PFSK-1 (cell line): ENCODE results near the gene ARRDC2.

Experiments
- FOXP2 ChIP-seq: optimal IDR thresholded peaks from 2 replicates; pipeline ENCODE3; 2011; ENCODE audit warnings: borderline replicate concordance, control low read depth, inconsistent platforms; ENCODE audit not compliant: insufficient read depth; ENCODE audit errors: extremely low read length, extremely low read depth
- POLR2AphosphoS5 ChIP-seq: IDR thresholded peaks from 2 replicates; pipeline ENCODE4 v1.6.1; 2012; ENCODE audit warnings: low read depth, mild to moderate bottlenecking, control low read depth, low read length, moderate library complexity
- SIN3A ChIP-seq: IDR thresholded peaks from 2 replicates; pipeline ENCODE4 v1.6.1; 2012; ENCODE audit warnings: mild to moderate bottlenecking, low read length, moderate library complexity, borderline replicate concordance; ENCODE audit not compliant: insufficient read depth
- TAF1 ChIP-seq: IDR thresholded peaks from 2 replicates; pipeline ENCODE4 v1.6.1; 2012; ENCODE audit warnings: low read length, control low read depth, borderline replicate concordance; ENCODE audit not compliant: insufficient read depth
- TF ChIP-seq, protein P1 (sequence below), 2 experiments: IDR thresholded peaks; 2 replicates each; pipeline versions ENCODE4 v1.6.1 to v1.8.0; 2011 to 2012; ENCODE audit warnings: low read depth in 2 of 2, low read length in 2 of 2, control low read depth in 1 of 2, inconsistent platforms in 1 of 2, mild to moderate bottlenecking in 1 of 2, moderate library complexity in 1 of 2; ENCODE audit not compliant: insufficient read depth in 1 of 2

DNA sequence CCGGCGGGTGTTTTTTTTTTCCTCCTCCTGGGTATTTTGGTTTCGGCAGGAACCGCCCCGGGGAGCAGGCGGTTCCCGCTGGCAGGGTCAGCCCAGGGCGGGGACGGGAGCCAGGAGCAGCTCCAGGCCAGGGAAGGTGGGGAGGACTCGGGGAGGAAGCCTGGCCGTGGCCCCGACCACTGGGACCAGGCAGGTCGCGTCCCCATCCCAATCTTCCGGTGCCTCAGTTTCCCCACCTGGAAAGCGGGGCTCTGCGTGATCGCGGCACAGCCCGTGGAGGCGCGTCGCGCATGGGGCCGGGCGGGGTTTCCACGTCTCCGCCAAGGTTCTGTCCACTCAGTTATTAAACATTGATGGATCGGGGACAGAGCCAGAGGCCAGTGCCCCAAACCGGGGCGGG lies 43.9 kb downstream of the ARRDC2 start:
- TF ChIP-seq, protein P1, sequence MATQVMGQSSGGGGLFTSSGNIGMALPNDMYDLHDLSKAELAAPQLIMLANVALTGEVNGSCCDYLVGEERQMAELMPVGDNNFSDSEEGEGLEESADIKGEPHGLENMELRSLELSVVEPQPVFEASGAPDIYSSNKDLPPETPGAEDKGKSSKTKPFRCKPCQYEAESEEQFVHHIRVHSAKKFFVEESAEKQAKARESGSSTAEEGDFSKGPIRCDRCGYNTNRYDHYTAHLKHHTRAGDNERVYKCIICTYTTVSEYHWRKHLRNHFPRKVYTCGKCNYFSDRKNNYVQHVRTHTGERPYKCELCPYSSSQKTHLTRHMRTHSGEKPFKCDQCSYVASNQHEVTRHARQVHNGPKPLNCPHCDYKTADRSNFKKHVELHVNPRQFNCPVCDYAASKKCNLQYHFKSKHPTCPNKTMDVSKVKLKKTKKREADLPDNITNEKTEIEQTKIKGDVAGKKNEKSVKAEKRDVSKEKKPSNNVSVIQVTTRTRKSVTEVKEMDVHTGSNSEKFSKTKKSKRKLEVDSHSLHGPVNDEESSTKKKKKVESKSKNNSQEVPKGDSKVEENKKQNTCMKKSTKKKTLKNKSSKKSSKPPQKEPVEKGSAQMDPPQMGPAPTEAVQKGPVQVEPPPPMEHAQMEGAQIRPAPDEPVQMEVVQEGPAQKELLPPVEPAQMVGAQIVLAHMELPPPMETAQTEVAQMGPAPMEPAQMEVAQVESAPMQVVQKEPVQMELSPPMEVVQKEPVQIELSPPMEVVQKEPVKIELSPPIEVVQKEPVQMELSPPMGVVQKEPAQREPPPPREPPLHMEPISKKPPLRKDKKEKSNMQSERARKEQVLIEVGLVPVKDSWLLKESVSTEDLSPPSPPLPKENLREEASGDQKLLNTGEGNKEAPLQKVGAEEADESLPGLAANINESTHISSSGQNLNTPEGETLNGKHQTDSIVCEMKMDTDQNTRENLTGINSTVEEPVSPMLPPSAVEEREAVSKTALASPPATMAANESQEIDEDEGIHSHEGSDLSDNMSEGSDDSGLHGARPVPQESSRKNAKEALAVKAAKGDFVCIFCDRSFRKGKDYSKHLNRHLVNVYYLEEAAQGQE (IDR thresholded peaks at IDR 0.05; ENCODE audit: insufficient read depth in 1 of 2, low read depth in 2 of 2, low read length in 2 of 2): no peak
- TF ChIP-seq POLR2AphosphoS5 (no peak), SIN3A (no peak), FOXP2 (no peak), TAF1 (no peak)
